ENCODE results near the gene HSPBAP1. TPM values are rescaled to one million over a fixed set of nuclear protein-coding genes. Genes with fewer than 3 reads are reported as not detected.

HSPBAP1 gene
- total and polyA plus RNA-seq, 9 of the 15 experiments (the other 6 are each of a cell fraction or from before 2014, with no cell fraction given), result 2.1 to 4.5 (median 3.4) TPM

- BruUV-seq (replicated peaks), result no TSS peak
- no peaks in the 10 kb centered on the region for H3K9me3 ChIP-seq (replicated peaks; ENCODE audit: control insufficient read depth, insufficient read depth, low read depth, low read length)
- POLR2A ChIA-PET, result no interaction called here
- CTCF ChIA-PET (ENCODE audit: low intra/inter-chr PET ratio), result no interaction called here
- no peak for DNase-seq (ENCODE audit: extremely low read depth in 1 of 4, low spot score in 3 of 4)
- H3K4me1 ChIP-seq (replicated peaks in 1 of 2; ENCODE audit: control insufficient read depth in 2 of 2, insufficient read depth in 2 of 2, low read length in 2 of 2), result peaks cover 0 to 7% of the 10 kb centered on the region in 2 experiments; a peak in 2 of 5 replicates
- H3K79me2 ChIP-seq (ENCODE audit: control insufficient read depth, insufficient read depth, low read length), result no peaks in the 10 kb centered on the region
- H3K4me2 ChIP-seq (ENCODE audit: insufficient read depth, low read length), result no peak overlapping the region
- H3K9ac ChIP-seq (ENCODE audit: insufficient read depth in 1 of 2, low read depth in 2 of 2, low read length in 2 of 2), result no peak overlapping the region
- TF ChIP-seq HMBOX1 (IDR thresholded peaks at IDR 0.05) (no peak), TCF3 (CRISPR knock-in tag; IDR thresholded peaks at IDR 0.05) (no peak), ARID4B (CRISPR knock-in tag; IDR thresholded peaks at IDR 0.05) (no peak)
- in situ Hi-C loops (cut with MboI), result no loop called here
- H4K20me1 ChIP-seq (replicated peaks; ENCODE audit: control insufficient read depth, insufficient read depth, low read length), result no peaks in the 10 kb centered on the region
- no peak overlapping the region for H3K27ac ChIP-seq (ENCODE audit: extremely low read depth, low read depth, low read length)
- H3K4me3 ChIP-seq, result no peak overlapping the region
- no peak overlapping the region for H2AFZ ChIP-seq (ENCODE audit: low read depth, low read length)
- H3K36me3 ChIP-seq (ENCODE audit: control insufficient read depth, insufficient read depth, low read length), result 0 out of 3 replicates have a peak, but pooled peaks cover 4% of the 10 kb centered on the region
- no peak for FAIRE-seq
- no peaks in the 10 kb centered on the region for H3K27me3 ChIP-seq (ENCODE audit: control insufficient read depth in 2 of 2, insufficient read depth in 2 of 2, low read length in 2 of 2)
- ATAC-seq, result no peak
- intact Hi-C loops (cut with micrococcal nuclease), result no loop called here
- H3K9me1 ChIP-seq (ENCODE audit: control insufficient read depth, insufficient read depth, low read length), result no peaks in the 10 kb centered on the region
Measured at GRCh38 chr3:122742234-122742633, 51.4 kb downstream of the HSPBAP1 start.
